GOT3 (cell line): Measurements from ENCODE around the gene ZBTB21.

Source experiments
- DNase-seq: peaks from one replicate; lab custom pipeline; 2025; ENCODE audit warnings: mixed read lengths; lab: John Stamatoyannopoulos, UW

The ZBTB21 gene

DNA sequence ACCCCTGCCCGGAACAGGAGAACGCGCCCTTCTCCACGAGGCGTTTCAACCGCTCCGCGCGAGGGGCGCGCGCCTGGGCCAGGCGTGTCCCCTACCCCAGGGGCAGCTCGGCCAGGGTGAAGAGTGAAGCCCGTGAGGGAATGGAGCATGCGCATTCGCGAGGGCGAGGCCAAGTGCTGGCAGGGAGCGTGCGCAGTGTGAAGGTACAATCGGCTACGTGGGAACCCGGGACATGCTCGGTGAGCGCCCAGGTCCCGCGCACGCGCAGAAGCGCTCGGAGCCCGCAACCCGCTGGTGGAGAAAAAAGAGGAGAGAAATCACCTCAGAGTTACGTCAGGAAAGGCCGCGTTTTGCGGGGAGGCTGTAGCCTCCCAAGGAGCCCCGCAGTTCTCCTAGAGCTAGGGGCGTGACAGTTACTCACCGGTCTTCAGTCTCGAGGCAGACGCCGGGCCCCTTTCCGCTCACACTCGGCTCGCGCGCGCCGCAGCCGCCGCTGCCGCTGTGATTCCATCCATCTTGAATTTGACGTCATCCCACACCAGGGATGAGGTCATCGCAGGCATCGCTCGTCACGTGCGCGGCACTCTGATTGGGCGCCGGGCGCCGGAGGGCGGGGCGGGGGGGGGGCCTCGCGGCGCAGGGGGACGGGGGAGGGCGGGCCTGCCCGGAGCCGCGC, at the start of gene ZBTB21:
Gene ZBTB21 (minus strand): TSS at position 530 of the 676 bp plus-strand sequence. CDS start 16,265 bp downstream, outside the sequence.
- DNase-seq = peak; percentile 90

DNA sequence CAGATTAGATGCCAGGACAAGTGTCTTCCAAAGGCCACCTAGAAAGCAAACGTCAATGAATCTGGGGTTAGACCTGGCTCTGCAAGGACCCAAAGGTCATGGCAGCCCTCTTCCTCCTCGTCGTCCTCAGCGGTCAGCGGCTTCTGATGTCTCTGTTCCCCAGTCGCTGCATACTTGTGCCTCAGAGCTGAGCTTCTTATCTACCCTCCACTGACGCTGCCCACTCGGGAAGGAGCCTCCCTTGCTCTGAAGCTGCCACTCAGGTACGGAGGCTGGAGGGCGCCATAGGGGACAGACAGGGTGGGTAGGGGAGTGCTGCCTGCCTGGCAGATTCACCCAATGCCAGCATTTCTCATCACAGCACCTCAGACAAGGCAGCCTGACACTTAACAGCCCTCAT, 49.6 kb upstream of the ZBTB21 start:
- DNase-seq = no peak

DNA sequence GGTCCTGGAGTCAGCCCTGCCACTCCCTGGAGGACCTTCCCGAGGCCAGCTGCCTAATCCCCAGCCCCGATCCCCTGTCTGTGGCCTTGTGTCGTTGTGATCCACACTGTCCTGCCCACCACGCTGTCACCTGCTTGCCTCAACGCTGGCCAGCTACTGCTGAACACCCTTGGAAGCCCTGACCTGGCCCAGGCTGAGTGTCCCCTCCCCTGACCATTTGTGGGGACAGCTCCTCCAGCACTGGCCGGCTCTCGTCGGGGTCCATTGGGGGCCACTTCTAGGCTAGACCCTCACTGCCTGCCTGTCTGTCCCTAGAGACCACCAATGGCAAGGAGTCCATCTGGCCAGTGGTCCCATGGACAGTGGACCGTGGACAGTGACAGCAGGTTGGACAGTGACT, 49.0 kb upstream of the ZBTB21 start:
- no peak for DNase-seq

GRCh38 chr21:42058631-42059111, 48.5 kb upstream of the ZBTB21 start:
- DNase-seq = no peak

GRCh38 chr21:42057851-42058437, 47.8 kb upstream of the ZBTB21 start:
- DNase-seq = no peak

DNA sequence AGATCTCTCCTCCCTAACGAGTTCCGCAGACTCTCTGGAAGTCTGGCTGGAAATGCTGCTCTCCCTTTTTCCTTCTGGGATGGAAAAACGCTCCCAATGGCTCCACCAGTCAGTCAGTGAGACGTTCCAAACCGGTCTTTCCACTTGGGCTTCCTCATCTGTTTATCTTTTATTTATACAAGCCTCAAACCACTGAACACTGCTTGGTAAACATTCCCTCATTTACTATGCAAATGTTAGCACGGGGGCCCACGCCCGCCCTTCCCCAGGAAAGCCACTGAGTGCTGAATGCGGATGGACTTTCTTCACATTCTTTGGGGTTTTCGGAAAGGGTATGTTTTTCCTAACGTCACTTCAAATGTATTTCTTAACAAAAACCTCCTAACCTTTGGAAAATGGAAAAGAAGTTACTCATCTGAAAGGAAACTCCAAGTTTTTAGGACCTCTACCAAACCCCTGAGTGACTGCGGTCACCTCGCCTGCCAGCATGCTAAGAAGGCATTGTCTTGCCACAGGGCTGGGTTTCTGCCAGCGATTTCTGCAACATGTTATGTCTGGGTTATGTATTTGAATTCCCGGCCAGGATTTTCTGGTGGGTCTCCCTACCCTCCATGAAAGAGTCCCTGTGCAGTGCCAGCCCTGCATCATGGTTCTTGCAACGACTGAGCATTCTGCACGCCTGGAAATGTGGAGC, 47.0 kb upstream of the ZBTB21 start:
- DNase-seq = peak; percentile 62

GRCh38 chr21:42056468-42056867, 46.3 kb upstream of the ZBTB21 start:
- DNase-seq = no peak

DNA sequence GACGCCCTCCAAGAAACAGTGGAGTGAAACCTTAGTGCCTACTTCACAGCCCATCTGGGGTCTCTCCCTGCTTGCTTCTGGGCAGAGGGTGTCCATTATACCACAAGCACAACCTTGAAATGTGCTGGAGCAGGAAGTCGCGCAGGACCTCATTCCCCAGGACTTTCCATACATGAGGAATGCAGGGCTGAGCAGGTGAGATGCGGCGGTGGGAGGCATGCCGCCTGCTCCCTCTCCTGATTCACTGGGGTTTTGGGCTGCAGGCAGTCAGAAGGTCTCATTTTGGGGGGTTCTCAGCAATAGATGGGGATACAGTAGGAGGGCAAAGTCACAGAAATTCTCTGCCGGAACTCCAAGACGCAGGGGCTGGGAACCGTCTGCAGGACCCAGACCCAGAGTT, 45.3 kb upstream of the ZBTB21 start:
- no peak for DNase-seq

GRCh38 chr21:42051788-42052187, 41.6 kb upstream of the ZBTB21 start:
- no peak for DNase-seq

GRCh38 chr21:42049578-42050430, 39.6 kb upstream of the ZBTB21 start:
- DNase-seq = no peak

DNA sequence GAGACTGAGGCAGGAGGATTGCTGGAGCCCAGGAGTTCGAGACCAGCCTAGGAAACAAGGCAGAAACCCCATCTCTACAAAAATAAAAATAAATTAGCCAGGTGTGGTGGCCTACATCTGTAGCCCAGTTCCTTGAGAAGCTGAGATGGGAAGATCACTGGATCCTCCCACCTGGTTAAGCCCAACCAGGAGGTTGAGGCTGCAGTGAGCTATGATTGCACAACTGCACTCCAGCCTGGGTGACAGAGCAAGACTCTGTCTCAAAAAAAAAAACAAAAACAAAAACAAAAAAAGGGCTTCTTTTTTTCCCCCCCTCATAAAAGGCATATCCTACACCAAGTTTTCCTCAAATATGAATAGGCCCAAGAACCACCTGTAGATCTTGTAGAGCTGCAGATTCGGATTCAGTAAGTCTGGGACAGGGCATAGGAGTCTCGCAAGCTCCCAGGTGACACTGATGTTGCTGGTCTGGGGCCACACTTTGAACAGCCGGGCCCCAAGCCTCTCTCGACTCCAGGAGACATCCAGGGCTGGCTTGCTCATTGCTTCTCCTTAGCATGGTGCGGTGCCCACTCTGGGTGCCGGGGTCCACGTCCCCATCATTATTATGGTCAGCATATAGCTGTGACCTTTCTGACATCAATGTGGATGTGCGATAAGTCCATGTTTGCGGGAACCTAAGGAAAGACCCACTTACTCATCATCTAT, 38.9 kb upstream of the ZBTB21 start:
- no peak for DNase-seq

DNA sequence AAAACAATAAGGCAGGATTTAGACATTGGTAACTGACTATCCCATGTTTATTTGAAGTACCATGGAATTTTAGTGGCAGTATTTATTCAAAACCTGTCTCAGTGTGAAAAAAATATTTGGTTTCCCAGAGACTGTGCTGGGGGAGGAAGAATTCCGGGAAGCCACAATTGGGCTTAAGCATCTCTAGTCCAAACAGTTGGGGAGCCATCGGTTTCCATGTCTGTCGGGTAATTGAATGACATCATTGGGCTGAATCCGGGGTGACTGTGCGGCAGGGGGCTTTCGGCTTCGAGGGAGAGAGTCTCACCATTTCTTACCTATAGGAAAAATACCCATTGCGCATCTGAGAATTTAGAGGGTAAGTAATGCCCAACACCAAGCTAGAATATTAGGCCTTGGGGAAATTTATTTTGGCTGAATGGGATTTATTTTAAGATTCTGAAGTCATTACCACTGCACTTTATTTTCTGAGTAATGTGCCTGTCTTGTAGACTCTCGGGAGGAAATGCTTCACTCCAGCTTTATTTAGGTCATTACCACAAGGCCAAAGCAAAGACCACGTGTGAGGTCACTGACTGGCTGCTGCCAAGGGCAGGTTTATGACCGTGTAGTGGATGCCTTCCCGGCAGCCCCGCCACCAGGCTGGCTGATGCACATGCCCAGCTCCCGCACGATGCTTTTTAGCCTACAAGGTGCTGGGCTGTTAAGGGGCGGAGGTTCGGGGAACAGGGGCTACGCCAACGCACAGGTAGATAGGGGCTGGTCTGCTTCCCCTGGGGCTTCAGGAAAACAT, 37.9 kb upstream of the ZBTB21 start:
- DNase-seq = peak; percentile 54

GRCh38 chr21:42044871-42045495, 34.8 kb upstream of the ZBTB21 start:
- no peak for DNase-seq

DNA sequence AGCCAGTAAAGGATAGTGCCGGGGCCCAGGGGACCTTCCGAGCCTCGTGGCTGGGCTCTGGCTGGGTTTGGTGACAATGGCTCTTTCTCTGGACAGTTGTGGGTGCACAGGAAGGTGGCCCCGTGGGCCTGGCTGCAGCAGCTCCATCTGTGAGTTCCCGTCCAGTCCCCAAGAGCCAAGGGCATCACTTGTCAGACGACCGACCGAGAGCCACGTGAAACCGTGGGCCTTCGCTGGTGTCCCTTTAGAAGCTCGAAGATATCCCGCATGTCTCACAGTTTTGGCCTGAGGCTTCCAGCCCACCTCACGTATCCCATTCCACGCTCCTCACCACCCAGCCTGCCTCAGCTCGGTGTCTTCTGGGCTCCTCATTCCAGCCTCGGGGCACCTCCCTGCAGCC, 33.8 kb upstream of the ZBTB21 start:
- DNase-seq = no peak

DNA sequence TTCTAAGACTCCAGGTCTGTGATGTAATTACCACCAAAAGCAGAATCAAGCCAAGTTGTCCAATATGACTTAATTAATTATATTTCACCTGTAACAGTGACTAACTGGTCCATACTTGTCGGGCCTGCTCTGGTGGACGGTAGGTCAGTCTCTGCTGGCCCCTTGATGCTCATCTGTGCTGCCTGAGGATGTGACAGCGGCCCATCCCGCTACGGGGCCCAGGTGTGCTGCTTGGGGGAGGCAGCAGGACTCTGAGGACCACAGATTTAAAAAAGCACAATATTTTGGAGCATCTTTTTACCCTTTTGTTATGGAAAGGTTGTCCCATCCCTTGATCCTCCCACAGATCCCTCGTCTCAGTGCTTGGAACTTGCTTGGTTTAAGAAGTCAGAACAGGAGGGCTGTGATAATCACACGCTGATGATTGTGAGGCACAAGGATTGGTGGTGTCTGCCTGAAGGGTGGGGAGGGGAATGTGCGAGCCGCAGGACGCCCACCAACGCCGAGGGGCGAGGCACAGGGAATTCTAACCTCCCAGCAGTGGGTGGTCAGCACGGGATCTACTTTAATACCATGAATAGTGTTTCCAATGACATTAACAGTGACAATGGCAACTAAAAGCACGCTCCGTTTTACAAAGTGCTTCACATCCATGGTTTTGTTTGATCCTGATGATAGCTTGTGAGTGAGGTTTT, 33.2 kb upstream of the ZBTB21 start:
- no peak for DNase-seq

- DNase-seq = no peak
Observed at GRCh38 chr21:42042651-42043050, 32.5 kb upstream of the ZBTB21 start.

- DNase-seq = no peak
Observed at GRCh38 chr21:42041711-42042110, 31.6 kb upstream of the ZBTB21 start.

GRCh38 chr21:42041246-42041645, 31.1 kb upstream of the ZBTB21 start:
- DNase-seq = no peak

DNA sequence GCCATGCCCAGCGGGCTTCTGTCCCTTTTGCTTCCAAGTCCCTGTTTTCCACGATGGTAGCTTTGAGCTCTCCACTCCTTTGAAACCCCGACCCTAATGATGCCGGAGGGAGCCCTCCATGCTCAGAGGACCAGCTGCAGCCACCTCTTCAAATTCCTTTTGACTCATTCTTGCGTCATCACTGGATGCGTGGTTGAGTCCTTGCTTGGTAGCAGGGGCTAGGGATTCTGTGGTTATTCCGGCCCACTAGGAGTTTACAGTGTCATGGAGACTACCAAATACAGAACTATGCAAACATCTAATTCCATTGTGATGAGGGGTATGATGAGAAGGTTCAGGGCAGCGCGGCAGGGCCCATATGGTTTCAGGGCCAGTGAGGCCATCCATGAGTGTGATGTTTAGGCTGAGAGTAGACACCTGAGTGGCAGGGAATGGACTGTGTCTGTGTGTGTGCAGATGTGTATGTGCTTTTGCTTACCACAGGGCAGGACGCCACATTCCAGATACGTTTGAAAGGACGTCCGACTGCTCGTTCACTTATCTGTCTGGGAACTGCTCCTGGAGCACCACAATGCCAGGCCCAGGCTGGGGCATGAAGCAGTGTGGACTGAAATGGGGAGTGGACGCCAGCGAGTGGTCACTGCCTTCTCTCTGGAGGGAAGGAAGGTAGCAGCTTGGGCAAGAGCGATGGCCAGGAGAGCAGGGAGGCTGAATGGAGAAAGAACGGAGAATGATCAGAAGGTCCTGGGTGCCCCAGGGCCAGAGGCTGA, 30.4 kb upstream of the ZBTB21 start:
- DNase-seq = peak; percentile 81
